PC-3 (cell line): ENCODE measurements around the gene DMBX1. TPM values are rescaled to one million over a fixed set of nuclear protein-coding genes. Genes with fewer than 3 reads are reported as not detected.

Experiments used
- ATAC-seq: fragments of 200-7000 bp; cut with Tn5 transposase; 2 replicates; pipeline ENCODE4 v1.9.1; 2020; ENCODE audit warnings: mild to moderate bottlenecking, moderate library complexity
- BruUV-seq: library from RNA; stranded (reverse); fragments of 400-500 nt; replicated peaks from 2 replicates; lab custom pipeline; 2021; lab: Mats Ljungman, UMichigan
- CTCF ChIA-PET: fragments of 300-600 bp; sonication (Branson Sonifier 250); formaldehyde crosslinking; loops from one replicate; lab custom pipeline; 2022; ENCODE audit warnings: antibody characterized with exemption; lab: Charles Lee
- POLR2A ChIA-PET: fragments of 300-600 bp; sonication (Branson Sonifier 250); formaldehyde crosslinking; loops from one replicate; lab custom pipeline; 2022; ENCODE audit warnings: antibody characterized with exemption; ENCODE audit not compliant: unreplicated experiment; lab: Charles Lee
- DNase-seq: peaks from one replicate; pipeline ENCODE4 v3.0.0-alpha.2; 2015
- H2AFZ ChIP-seq: fragments of 300-600 bp; sonication (generic); 2 replicates; pipeline ENCODE4 v1.6.0; 2016; ENCODE audit warnings: antibody characterized with exemption, low read length
- H3F3A ChIP-seq: fragments of 300-600 bp; sonication (generic); one replicate; pipeline ENCODE4 v1.6.0; 2017; ENCODE audit warnings: antibody characterized with exemption, low read length, control low read depth, mild to moderate bottlenecking; ENCODE audit not compliant: unreplicated experiment
- H3K27ac ChIP-seq: fragments of 300-600 bp; sonication (generic); 2 replicates; pipeline ENCODE4 v1.5.1; 2016; ENCODE audit warnings: mild to moderate bottlenecking, low read length
- H3K27me3 ChIP-seq: fragments of 300-600 bp; sonication (generic); 2 replicates; pipeline ENCODE4 v1.6.1; 2016; ENCODE audit warnings: low read length, mixed read lengths
- H3K36me3 ChIP-seq: fragments of 300-600 bp; sonication (generic); 2 replicates; pipeline ENCODE4 v1.6.1; 2016; ENCODE audit warnings: low read depth, mixed run types, low read length, mixed read lengths
- H3K4me1 ChIP-seq: fragments of 300-600 bp; sonication (generic); 2 replicates; pipeline ENCODE4 v1.5.1; 2016; ENCODE audit warnings: low read length; ENCODE audit not compliant: insufficient read depth
- H3K4me2 ChIP-seq: fragments of 300-600 bp; sonication (generic); 2 replicates; pipeline ENCODE4 v1.6.0; 2016; ENCODE audit warnings: low read length
- H3K4me3 ChIP-seq: fragments of 300-600 bp; sonication (generic); 2 replicates; pipeline ENCODE4 v1.5.1; 2016; ENCODE audit warnings: mild to moderate bottlenecking, low read length, mixed read lengths
- H3K79me2 ChIP-seq: fragments of 300-600 bp; sonication (generic); 2 replicates; pipeline ENCODE4 v1.6.1; 2017; ENCODE audit warnings: low read length, mixed read lengths
- H3K9ac ChIP-seq: fragments of 300-600 bp; sonication (generic); 2 replicates; pipeline ENCODE4 v1.6.0; 2016; ENCODE audit warnings: mild to moderate bottlenecking, low read length
- H3K9me2 ChIP-seq: fragments of 300-600 bp; sonication (generic); replicated peaks from 2 replicates; pipeline ENCODE4 v1.6.1; 2016; ENCODE audit warnings: mixed run types, low read length, mixed read lengths
- H3K9me3 ChIP-seq: fragments of 300-600 bp; sonication (generic); 2 replicates; pipeline ENCODE4 v1.6.1; 2016; ENCODE audit warnings: low read length, mixed read lengths
- H4K20me1 ChIP-seq: fragments of 300-600 bp; sonication (generic); 2 replicates; pipeline ENCODE4 v1.6.1; 2016; ENCODE audit warnings: low read length, mixed read lengths
- CTCF ChIP-seq: fragments of 300-600 bp; sonication (generic); conservative IDR thresholded peaks from 2 replicates; pipeline ENCODE4 v1.5.1; 2017; ENCODE audit warnings: antibody characterized with exemption, low read depth, mild to moderate bottlenecking, low read length
- EZH2 ChIP-seq: fragments of 300-600 bp; sonication (generic); IDR thresholded peaks from one replicate; pipeline ENCODE4 v1.6.1; 2017; ENCODE audit warnings: antibody characterized with exemption, mild to moderate bottlenecking, low read length; ENCODE audit not compliant: unreplicated experiment
- EZH2phosphoT487 ChIP-seq: fragments of 300-600 bp; sonication (generic); IDR thresholded peaks from 2 replicates; pipeline ENCODE4 v1.6.1; 2018; ENCODE audit warnings: mild to moderate bottlenecking, antibody characterized with exemption, low read length, borderline replicate concordance
- intact Hi-C: fragments of 100-400 bp; cut with micrococcal nuclease; formaldehyde crosslinking; loops from 2 replicates; pipeline ENCODE4 v1.9.0; 2023
- total RNA-seq: library from RNA; depleted of rRNA; stranded (reverse); fragments of >200 nt; gene quantifications from 2 replicates; pipeline ENCODE4 v1.2.3, GENCODE V29; 2014

DMBX1 gene
- total RNA-seq, 1 experiment from 2014 or later: 2.4 TPM

- intact Hi-C loops: loop anchor here (10.0 kb wide), 1 partner anchor 275 kb away; no protein-coding TSS in a partner anchor
- no TSS peak for BruUV-seq
These were observed 40.1 kb upstream of the DMBX1 start for GRCh38 chr1:46449223-46450159.

GRCh38 chr1:46450160-46450517, 39.5 kb upstream of the DMBX1 start:
- Histone ChIP-seq H3K27ac (no peak overlapping the region), H2AFZ (no peak overlapping the region), H3K9me2 (no peaks in the 10 kb centered on the region), H3K4me2 (no peak overlapping the region), H3K9ac (no peak overlapping the region), H4K20me1 (no peaks in the 10 kb centered on the region), H3K36me3 (no peaks in the 10 kb centered on the region), H3K9me3 (no peaks in the 10 kb centered on the region), H3K4me3 (no peak overlapping the region), H3K27me3 (no peaks in the 10 kb centered on the region), H3K4me1 (no peaks in the 10 kb centered on the region), H3K79me2 (no peaks in the 10 kb centered on the region), H3F3A (no peaks in the 10 kb centered on the region)
- CTCF ChIA-PET: no interaction called here
- POLR2A ChIA-PET: no interaction called here
- no peak for DNase-seq
- no TSS peak for BruUV-seq
- intact Hi-C loops: no loop called here
- TF ChIP-seq EZH2phosphoT487: no peak
- TF ChIP-seq CTCF: no peak
- TF ChIP-seq EZH2: no peak
- ATAC-seq: no peak

More at GRCh38 chr1:46449223-46450159, 40.1 kb upstream of the DMBX1 start:
- H3K9me2 ChIP-seq: no peaks in the 10 kb centered on the region
- ChIA-PET CTCF (no interaction called here), POLR2A (no interaction called here)
- no peak overlapping the region for H3K9ac ChIP-seq
- H3K4me1 ChIP-seq: no peaks in the 10 kb centered on the region
- DNase-seq: no peak
- no peak overlapping the region for H2AFZ ChIP-seq
- no peaks in the 10 kb centered on the region for H3F3A ChIP-seq
- no peak overlapping the region for H3K4me3 ChIP-seq
- H3K4me2 ChIP-seq: no peak overlapping the region
- no peaks in the 10 kb centered on the region for H3K27me3 ChIP-seq
- ATAC-seq: no peak
- H3K79me2 ChIP-seq: no peaks in the 10 kb centered on the region
- no peak overlapping the region for H3K27ac ChIP-seq
- H3K36me3 ChIP-seq: no peaks in the 10 kb centered on the region
- no peaks in the 10 kb centered on the region for H3K9me3 ChIP-seq
- TF ChIP-seq EZH2phosphoT487 (no peak), CTCF (no peak), EZH2 (no peak)
- no peaks in the 10 kb centered on the region for H4K20me1 ChIP-seq
